ENCODE data around the gene RNF207. TPM values are rescaled to one million over a fixed set of nuclear protein-coding genes. Genes with fewer than 3 reads are reported as not detected.

Gene RNF207
- total RNA-seq, 4 donors from 2014 or later = 4.6 to 9.8 (median 9.5) TPM

GRCh38 chr1:6254691-6255090, 48.8 kb downstream of the RNF207 start:
- Histone ChIP-seq H3K27ac (no peak overlapping the region), H3K4me1 (peaks cover 29% of the 10 kb centered on the region), H3K36me3 (peaks cover 16% of the 10 kb centered on the region), H3K9me3 (no peaks in the 10 kb centered on the region), H3K27me3 (peaks cover 22% of the 10 kb centered on the region), H3K4me3 (no peak overlapping the region)
- 83% methylated on average over 11 of the region's 16 CpGs for WGBS
- DNase-seq (ENCODE audit: low spot score in 2 of 2) = no peak
- no peak for TF ChIP-seq EP300 (IDR thresholded peaks at IDR 0.05)
- no peak for TF ChIP-seq POLR2AphosphoS5 (IDR thresholded peaks at IDR 0.05)
- TF ChIP-seq POLR2A (IDR thresholded peaks at IDR 0.05) = no peak
- no peak for TF ChIP-seq CTCF (IDR thresholded peaks at IDR 0.05)

DNA sequence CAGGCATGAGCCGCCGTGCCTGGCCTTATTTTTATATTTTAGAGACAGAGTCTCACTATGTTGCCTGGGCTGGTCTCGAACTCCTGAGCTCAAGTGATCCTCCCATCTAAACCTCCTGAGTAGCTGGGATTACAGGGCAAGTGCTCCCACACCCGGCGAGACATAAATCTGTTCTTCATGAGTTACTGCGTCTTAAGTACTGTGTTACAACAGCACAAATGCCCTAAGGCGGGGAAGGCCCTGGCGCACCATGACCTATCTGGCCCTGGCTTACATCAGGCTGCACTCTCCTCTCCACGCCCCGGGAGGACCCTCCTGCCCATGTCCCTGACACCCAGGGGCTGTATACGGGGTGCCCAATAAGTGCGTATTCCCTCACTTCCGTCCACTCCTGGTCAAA, 50.7 kb downstream of the RNF207 start:
- Histone ChIP-seq H3K9me3 (no peaks in the 10 kb centered on the region), H3K4me3 (no peak overlapping the region), H3K36me3 (peaks cover 16% of the 10 kb centered on the region), H3K27me3 (peaks cover 4% of the 10 kb centered on the region), H3K4me1 (peaks cover 40% of the 10 kb centered on the region), H3K27ac (no peak overlapping the region)
- TF ChIP-seq POLR2AphosphoS5 (IDR thresholded peaks at IDR 0.05) = no peak
- TF ChIP-seq CTCF (IDR thresholded peaks at IDR 0.05) = no peak
- TF ChIP-seq EP300 (IDR thresholded peaks at IDR 0.05) = no peak
- TF ChIP-seq POLR2A (IDR thresholded peaks at IDR 0.05) = no peak
- DNase-seq (ENCODE audit: low spot score in 2 of 2) = no peak
- 69% methylated on average over 13 of the region's 13 CpGs for WGBS

DNA sequence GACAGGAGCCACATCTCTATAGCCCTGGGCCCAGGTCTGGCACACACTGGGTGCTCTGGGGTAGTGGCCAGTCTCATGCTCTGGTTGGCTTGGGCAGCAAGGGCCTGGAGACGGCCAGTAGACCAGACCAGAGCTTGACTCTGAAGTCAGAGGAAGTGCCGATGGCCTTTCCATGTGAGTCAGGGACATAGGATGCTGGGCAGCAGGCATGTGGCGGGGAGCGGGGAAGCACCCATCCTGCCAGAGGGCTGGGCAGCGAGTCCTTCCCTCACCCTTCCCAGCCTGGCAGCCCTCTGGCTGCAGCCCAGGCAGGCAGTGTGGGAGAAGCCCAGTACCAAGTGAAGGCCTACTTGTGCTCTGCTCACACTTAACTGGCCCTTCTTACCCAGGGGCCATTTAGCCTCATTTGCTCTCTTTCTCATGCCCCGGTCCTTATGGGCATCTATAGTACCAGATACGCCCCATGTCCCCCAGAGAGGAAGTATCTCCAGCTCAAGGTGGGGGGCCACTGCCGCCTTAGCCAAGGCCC, 51.7 kb downstream of the RNF207 start:
- Histone ChIP-seq H3K36me3 (peaks cover 16% of the 10 kb centered on the region), H3K4me3 (no peak overlapping the region), H3K4me1 (peaks cover 46% of the 10 kb centered on the region), H3K9me3 (no peaks in the 10 kb centered on the region), H3K27ac (no peak overlapping the region), H3K27me3 (no peaks in the 10 kb centered on the region)
- TF ChIP-seq EP300 (IDR thresholded peaks at IDR 0.05) (no peak), CTCF (IDR thresholded peaks at IDR 0.05) (no peak), POLR2A (IDR thresholded peaks at IDR 0.05) (no peak), POLR2AphosphoS5 (IDR thresholded peaks at IDR 0.05) (no peak)
- 90% methylated on average over 6 of the region's 8 CpGs for WGBS
- no peak for DNase-seq (ENCODE audit: low spot score in 2 of 2)

GRCh38 chr1:6258675-6259074, 52.8 kb downstream of the RNF207 start:
- 52% methylated on average over 4 of the region's 10 CpGs for WGBS
- H3K27me3 ChIP-seq = no peaks in the 10 kb centered on the region
- peaks cover 57% of the 10 kb centered on the region for H3K4me1 ChIP-seq
- DNase-seq (ENCODE audit: low spot score in 2 of 2) = no peak
- H3K4me3 ChIP-seq = no peak overlapping the region
- H3K36me3 ChIP-seq = peaks cover 11% of the 10 kb centered on the region
- TF ChIP-seq POLR2A (IDR thresholded peaks at IDR 0.05) = no peak
- TF ChIP-seq CTCF (IDR thresholded peaks at IDR 0.05) = no peak
- no peak for TF ChIP-seq POLR2AphosphoS5 (IDR thresholded peaks at IDR 0.05)
- TF ChIP-seq EP300 (IDR thresholded peaks at IDR 0.05) = no peak
- no peaks in the 10 kb centered on the region for H3K9me3 ChIP-seq
- no peak overlapping the region for H3K27ac ChIP-seq

DNA sequence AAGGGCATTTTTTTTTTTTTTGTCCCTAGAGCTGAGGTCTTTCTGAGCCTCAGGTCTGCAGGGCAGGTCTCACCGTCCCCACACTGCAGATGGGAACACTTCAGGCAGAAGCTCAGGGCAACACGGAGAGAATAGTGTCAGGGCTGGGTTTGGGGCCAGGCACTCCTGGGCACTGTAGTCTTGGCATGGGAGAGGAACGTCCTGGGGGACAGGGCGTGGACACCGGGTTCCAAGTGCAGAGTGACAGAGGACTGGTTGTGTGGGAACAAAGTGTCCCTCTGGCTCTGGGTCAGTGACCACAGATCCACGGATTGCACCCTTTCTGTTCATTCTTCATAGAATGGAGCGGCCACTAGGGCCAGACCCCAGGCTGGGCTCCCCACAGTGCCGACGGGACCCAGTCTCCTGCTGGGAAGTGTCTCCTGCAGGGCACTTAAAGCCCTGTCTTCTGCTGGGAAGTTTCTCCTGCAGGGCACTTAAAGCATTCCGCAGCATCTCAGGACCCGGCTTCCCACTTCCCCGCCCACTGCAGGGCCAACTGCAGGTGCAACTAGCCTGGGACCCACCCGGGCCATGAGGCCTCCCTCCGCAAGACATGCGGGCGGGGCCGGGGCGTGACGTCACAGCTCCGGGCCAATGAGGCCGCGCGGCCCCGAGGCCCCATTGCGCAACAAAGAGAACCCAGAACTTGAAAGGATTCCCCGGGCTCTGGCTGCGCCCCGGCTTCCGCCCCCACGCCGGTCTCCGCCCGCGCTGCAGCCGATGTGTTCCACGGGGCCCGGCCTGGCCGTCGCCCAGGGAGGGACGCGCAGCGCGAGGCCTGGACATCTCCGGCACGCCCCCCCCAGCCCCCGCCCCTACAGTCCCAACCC, 53.8 kb downstream of the RNF207 start:
- Histone ChIP-seq H3K4me1 (peaks cover 66% of the 10 kb centered on the region), H3K4me3 (peak overlapping the region; percentile 88), H3K27me3 (no peaks in the 10 kb centered on the region), H3K9me3 (no peaks in the 10 kb centered on the region), H3K27ac (peak overlapping the region; percentile 47), H3K36me3 (peaks cover under 1% of the 10 kb centered on the region)
- TF ChIP-seq POLR2AphosphoS5 (IDR thresholded peaks at IDR 0.05) (peak in 2 of 3 donors; percentile 19 to 35), CTCF (IDR thresholded peaks at IDR 0.05) (no peak), POLR2A (IDR thresholded peaks at IDR 0.05) (no peak), EP300 (IDR thresholded peaks at IDR 0.05) (no peak)
- DNase-seq (ENCODE audit: low spot score in 2 of 2) = peak; percentile 89 to 93
- WGBS = 5% methylated on average over 24 of the region's 46 CpGs
